Fibroblast of villous mesenchyme (primary cell): ENCODE measurements around the gene WNK2. TPM values are rescaled to one million over a fixed set of nuclear protein-coding genes. Genes with fewer than 3 reads are reported as not detected.

ENCODE experiments used
- DNase-seq: peaks from one replicate; pipeline ENCODE4 v3.0.0-alpha.2; 2010; ENCODE audit warnings: low read depth
- H3K4me3 ChIP-seq: 2 replicates; pipeline ENCODE4 v1.5.1; 2011; ENCODE audit warnings: low read depth, mild to moderate bottlenecking, low read length
- CTCF ChIP-seq: IDR thresholded peaks from 2 replicates; pipeline ENCODE4 v1.5.1; 2012; ENCODE audit warnings: low read depth, mild to moderate bottlenecking, low read length; ENCODE audit not compliant: insufficient read depth
- total RNA-seq: library from RNA; depleted of rRNA; stranded (reverse); fragments of >200 nt; gene quantifications from 2 replicates; pipeline ENCODE4 v1.2.3, GENCODE V29; 2012

Gene WNK2
- total RNA-seq, 1 donor, result not detected

- DNase-seq, result no peak
- no peak overlapping the region for H3K4me3 ChIP-seq
- no peak for TF ChIP-seq CTCF
Measured at GRCh38 chr9:93259490-93260262, 75.7 kb downstream of the WNK2 start.

GRCh38 chr9:93260263-93261066 is 76.5 kb downstream of the WNK2 start:
- no peak for TF ChIP-seq CTCF
- no peak for DNase-seq
- no peak overlapping the region for H3K4me3 ChIP-seq

GRCh38 chr9:93261281-93261680 is 77.3 kb downstream of the WNK2 start:
- no peak for TF ChIP-seq CTCF
- DNase-seq, result no peak
- H3K4me3 ChIP-seq, result no peak overlapping the region

GRCh38 chr9:93261735-93262523 is 78.0 kb downstream of the WNK2 start:
- H3K4me3 ChIP-seq, result no peak overlapping the region
- no peak for TF ChIP-seq CTCF
- DNase-seq, result no peak

GRCh38 chr9:93262537-93263310 is 78.8 kb downstream of the WNK2 start:
- TF ChIP-seq CTCF, result no peak
- no peak for DNase-seq
- H3K4me3 ChIP-seq, result no peak overlapping the region
